Measurements from ENCODE around the gene MPP3. TPM values are rescaled to one million over a fixed set of nuclear protein-coding genes. Genes with fewer than 3 reads are reported as not detected.

MPP3 gene
- total and polyA plus RNA-seq, 2 of the 4 experiments (the other 2 are of a cell fraction): 5.7 to 11.9 TPM

DNA sequence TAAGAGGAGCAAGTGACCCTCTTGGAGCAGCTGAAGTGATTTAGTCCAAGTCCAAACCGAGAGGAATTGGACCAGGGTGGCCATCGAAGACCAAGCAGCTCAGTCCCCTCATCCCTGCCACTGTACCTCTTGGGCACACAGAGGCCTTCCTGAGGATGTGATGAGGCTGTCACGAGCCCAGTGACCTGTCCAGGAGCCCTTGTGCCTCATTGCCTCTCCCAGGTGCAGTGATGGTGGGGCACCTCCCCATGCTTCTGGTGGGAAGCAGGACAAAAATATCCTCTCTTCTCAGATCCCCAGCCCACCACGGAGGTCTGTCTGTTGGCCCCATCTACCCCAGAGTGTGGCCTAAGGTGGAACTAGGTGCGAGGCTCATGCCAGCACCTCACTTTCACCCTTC, 11.3 kb upstream of the MPP3 start:
- no peak overlapping the region for H3K9ac ChIP-seq (ENCODE audit: low read depth, low read length)
- no peaks in the 10 kb centered on the region for H4K20me1 ChIP-seq (ENCODE audit: insufficient read depth, low read length)
- H2BK15ac ChIP-seq (ENCODE audit: low read depth, low read length): no peak overlapping the region
- ChIA-PET CTCF (no interaction called here), POLR2A (ENCODE audit: unreplicated experiment) (no interaction called here)
- H2BK120ac ChIP-seq (ENCODE audit: low read depth, low read length): no peak overlapping the region
- H4K91ac ChIP-seq (ENCODE audit: insufficient read depth, low read depth, low read length): no peak overlapping the region
- no peak overlapping the region for H4K5ac ChIP-seq (ENCODE audit: low read depth, low read length)
- H3K23ac ChIP-seq (ENCODE audit: low read depth, low read length): no peak overlapping the region
- H3K18ac ChIP-seq (ENCODE audit: low read depth, low read length): no peak overlapping the region
- DNase-seq (no peak), ATAC-seq (ENCODE audit: low read depth) (no peak)
- BruUV-seq (replicated peaks): no TSS peak
- H3K9me3 ChIP-seq (ENCODE audit: control insufficient read depth, insufficient read depth, low read length): no peaks in the 10 kb centered on the region
- no peak overlapping the region for H2AFZ ChIP-seq (replicated peaks; ENCODE audit: low read length, poor library complexity)
- TF ChIP-seq RAD21 (IDR thresholded peaks at IDR 0.05; ENCODE audit: low read length) (no peak), CHD1 (IDR thresholded peaks at IDR 0.05; ENCODE audit: low read depth, low read length) (no peak), FOS (IDR thresholded peaks at IDR 0.05; ENCODE audit: low read depth, low read length) (no peak), NFE2L2 (IDR thresholded peaks at IDR 0.05; ENCODE audit: low read depth, low read length) (no peak), SMC3 (IDR thresholded peaks at IDR 0.05; ENCODE audit: low read depth, low read length) (no peak), ELK1 (IDR thresholded peaks at IDR 0.05; ENCODE audit: borderline replicate concordance, low read depth, low read length) (no peak)
- no peak overlapping the region for H3K4me3 ChIP-seq (ENCODE audit: insufficient read depth, low read depth, low read length)
- no peak overlapping the region for H4K8ac ChIP-seq (ENCODE audit: low read depth in 2 of 2, low read length in 2 of 2)
- no peak overlapping the region for H3K27ac ChIP-seq (ENCODE audit: insufficient read depth, low read length)
- H3K27me3 ChIP-seq (ENCODE audit: control insufficient read depth, insufficient read depth, low read length): peaks cover 22% of the 10 kb centered on the region
- in situ Hi-C loops (cut with MboI; ENCODE audit: low sequenced_read_pairs) (no loop called here), dilution Hi-C loops (cut with HindIII; ENCODE audit: low sequenced_read_pairs, unreplicated experiment) (no loop called here), intact Hi-C loops (cut with micrococcal nuclease) (no loop called here)
- no peak overlapping the region for H3K4ac ChIP-seq (ENCODE audit: low read depth, low read length)
- H2AK9ac ChIP-seq (replicated peaks; ENCODE audit: low read depth, low read length, poor library complexity): peak overlapping the region; percentile 15
- H3K4me2 ChIP-seq (ENCODE audit: low read depth, low read length): no peak overlapping the region
- no peaks in the 10 kb centered on the region for H3K36me3 ChIP-seq (ENCODE audit: control insufficient read depth, insufficient read depth, low read length)
- no CpG with 5 or more reads among the region's 5 CpGs for WGBS, 2 experiments (ENCODE audit: extremely low coverage in 2 of 2, insufficient read length in 1 of 2)
- no peaks in the 10 kb centered on the region for H3K79me1 ChIP-seq (ENCODE audit: low read depth in 1 of 2, low read length in 2 of 2)
- 0 out of 2 replicates have a peak, but pooled peaks cover 3% of the 10 kb centered on the region for H3K9me1 ChIP-seq (ENCODE audit: insufficient read depth, low read length)
- no peaks in the 10 kb centered on the region for H3K4me1 ChIP-seq (ENCODE audit: control insufficient read depth, insufficient read depth, low read length)
- no peak overlapping the region for H2AK5ac ChIP-seq (ENCODE audit: low read depth, low read length)
- no peak overlapping the region for H3K56ac ChIP-seq (ENCODE audit: extremely low read depth, insufficient read depth, low read length)
- H2BK20ac ChIP-seq (ENCODE audit: low read depth, low read length): no peak overlapping the region
- H2BK5ac ChIP-seq (ENCODE audit: low read depth, low read length, poor library complexity, severe bottlenecking): no peak overlapping the region
- no peak overlapping the region for H3K14ac ChIP-seq (replicated peaks; ENCODE audit: low read depth, low read length)
